Activated CD8-positive, alpha-beta memory T cell treated with anti-CD3 and anti-CD28 coated beads, Interleukin-2, amount 50 U/mL, for 48 hours (primary cell): Measurements from ENCODE around the gene CXCL6.

ENCODE experiments used
- DNase-seq: peaks from one replicate; pipeline ENCODE4 v3.0.0-alpha.2; 2020

The CXCL6 gene

DNA sequence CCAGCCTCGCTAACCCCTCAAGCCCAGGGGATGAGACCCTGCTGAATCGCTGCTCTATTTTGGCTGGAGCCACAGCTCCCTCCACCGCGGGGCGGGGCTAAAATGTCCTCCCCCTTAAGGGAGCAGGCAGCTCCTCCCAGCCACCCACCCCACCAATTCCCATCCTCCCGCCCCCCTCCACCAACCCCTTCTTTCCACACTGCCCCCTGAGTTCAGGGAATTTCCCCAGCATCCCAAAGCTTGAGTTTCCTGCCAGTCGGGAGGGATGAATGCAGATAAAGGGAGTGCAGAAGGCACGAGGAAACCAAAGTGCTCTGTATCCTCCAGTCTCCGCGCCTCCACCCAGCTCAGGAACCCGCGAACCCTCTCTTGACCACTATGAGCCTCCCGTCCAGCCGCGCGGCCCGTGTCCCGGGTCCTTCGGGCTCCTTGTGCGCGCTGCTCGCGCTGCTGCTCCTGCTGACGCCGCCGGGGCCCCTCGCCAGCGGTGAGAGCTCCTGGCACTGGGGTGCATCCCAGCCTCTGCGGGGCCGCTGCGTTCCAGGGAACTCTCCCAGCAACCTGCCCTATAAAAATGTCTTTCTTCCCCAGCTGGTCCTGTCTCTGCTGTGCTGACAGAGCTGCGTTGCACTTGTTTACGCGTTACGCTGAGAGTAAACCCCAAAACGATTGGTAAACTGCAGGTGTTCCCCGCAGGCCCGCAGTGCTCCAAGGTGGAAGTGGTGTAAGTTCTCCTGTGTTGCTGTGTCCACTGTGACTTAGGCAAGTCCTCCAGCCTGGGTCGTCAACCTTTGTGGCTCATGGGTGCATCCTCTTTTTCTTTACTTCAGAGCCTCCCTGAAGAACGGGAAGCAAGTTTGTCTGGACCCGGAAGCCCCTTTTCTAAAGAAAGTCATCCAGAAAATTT, at the start of gene CXCL6:
TSS of gene CXCL6 (plus strand) at position 306 of the 907 bp plus-strand sequence. CDS start at position 379, 73 bp downstream.
- DNase-seq: no peak

DNA sequence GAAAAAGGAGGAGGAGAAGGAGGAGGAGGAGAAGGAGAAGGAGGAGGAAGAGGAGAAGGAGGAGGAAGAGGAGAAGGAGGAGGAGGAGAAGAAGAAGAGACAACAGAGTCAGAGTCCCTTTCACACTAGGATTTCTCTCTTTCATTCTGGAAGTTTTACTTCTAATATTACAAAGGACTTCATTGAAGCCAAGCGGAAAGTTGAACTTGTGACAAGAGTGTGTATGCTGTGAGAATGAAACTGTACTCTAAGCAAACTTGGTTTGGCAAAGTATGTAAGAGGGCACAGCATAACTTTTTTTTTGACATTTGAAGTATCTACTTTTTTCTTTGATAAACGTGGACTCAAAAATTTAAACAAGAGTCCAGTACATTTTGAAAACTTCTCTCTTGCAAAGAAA, 48.1 kb upstream of the CXCL6 start:
- DNase-seq: no peak

DNA sequence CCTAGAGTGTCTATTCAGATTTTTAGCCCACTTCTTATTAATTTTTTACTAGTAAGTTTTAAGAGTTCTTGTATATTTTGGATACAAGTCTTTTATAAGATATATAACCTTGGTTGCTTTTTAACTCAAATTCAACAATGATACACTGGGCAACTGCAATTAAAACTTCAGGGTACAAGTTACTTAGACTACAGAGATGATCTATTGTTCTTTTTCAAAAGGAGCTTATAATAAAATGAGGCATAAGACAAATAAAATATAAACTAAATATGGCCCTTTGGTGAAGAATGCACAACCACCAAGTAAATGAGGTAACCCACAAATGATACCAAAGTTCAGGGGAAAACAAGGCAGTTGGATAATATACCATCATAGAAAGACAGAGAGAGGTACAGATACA, 37.6 kb upstream of the CXCL6 start:
- DNase-seq: no peak

DNA sequence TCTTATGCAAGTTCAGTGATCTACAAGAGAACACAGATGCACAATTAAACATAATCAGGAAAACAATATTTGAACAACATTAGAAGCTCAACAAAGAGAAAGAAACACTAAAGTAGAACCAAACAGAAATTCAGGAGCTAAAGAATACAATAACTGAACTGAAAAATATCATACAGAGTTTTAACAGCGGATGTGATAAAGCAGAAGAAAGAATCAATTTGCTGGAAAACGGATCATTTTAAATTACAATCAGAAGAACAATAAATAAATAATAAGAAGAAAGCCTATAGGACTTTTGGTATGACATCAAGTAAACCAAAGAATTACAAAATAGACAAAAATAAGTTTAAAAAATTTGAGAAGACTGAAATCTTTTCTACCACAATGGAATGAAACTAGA, 36.3 kb upstream of the CXCL6 start:
- no peak for DNase-seq

DNA sequence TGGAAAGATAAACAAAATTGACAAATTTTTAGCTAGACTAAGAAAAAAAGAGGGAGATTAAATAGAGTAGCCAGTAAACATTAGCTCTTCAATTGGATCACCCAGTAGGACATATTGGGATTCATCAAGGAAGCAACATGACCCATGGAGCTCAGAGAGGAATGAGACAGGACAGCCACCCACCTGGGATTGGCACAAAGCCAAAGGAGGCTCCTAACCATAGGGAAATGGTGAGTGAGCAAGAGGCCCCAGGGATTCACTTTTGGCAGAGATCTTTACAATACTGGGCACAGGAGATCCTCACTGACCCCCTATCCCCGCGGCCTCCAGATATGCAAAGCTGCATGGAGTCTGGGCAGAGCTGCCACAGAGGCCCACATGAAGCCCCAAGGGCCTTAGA, 34.8 kb upstream of the CXCL6 start:
- DNase-seq: no peak

DNA sequence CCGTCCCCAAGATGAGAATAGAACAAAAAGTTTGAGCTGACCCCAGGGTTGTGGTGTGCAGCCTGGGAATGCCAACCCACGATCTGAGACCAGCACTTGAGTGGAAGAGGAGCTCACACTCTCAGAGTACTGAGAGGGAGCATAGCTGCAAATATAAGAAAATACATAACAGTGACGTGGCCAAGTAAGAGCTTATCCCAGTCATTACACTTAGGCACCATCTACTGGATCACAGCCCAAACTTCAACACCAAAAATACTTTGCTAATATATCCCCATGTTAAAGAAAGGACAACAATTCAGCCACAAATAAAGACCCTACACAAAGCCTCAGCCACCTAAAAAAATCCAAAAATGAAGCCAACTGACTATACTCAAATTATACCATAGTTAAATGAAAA, 33.3 kb upstream of the CXCL6 start:
- no peak for DNase-seq

DNA sequence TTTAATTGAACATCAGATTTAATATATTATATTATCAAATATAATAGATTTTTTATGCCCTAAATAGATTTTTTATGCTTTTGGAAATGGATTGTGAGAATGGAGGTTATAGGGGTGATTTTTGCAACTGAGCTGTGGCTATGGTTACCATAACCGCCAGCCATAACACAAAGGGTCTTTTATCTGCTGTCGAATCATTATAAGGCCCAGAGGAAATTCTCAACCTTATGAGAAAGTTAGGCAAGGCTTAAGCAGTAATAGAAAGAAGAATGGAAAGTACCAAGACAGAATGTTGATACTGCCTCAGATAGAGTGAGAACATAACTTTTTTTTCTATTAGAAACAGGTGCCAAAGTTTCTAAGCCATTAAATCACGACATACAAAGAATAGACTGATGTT, 26.3 kb upstream of the CXCL6 start:
- DNase-seq: no peak

DNA sequence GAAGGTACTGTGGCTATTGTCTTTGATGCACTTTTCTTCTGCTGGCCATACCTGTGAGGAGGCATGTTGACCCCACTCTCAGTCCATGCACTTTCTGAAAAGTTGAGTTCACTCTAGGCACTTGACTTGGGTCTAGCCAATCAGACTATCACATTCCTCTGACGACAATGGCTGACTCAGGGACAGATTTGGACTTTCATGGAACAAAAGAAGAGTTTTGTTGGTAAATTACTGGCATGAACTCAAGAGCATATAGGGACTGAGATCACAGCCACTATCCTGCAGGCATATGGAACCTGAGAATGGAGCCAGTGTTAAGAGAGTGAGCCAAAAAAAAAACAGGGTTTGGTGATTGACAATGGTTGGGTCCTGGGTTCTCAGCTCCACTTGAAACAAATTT, 24.6 kb upstream of the CXCL6 start:
- DNase-seq: no peak

DNA sequence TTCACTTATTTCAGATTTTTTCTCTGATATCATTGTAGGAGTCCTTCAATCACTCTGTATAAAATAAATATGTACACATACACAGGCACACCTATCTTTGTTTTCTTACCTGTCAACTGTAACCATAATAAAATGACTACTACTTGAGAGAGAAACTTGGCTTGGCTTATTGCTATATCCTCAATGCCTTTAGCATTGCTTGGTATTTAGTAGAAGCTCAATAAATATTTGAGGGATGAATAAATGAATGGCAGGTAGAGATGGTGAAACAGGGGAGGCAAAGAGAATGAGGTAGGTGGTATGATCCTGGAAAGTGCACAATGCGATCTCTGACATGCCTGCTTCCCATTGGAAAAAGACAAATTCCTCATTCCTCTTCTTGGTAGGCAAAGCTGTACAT, 21.8 kb upstream of the CXCL6 start:
- no peak for DNase-seq

DNA sequence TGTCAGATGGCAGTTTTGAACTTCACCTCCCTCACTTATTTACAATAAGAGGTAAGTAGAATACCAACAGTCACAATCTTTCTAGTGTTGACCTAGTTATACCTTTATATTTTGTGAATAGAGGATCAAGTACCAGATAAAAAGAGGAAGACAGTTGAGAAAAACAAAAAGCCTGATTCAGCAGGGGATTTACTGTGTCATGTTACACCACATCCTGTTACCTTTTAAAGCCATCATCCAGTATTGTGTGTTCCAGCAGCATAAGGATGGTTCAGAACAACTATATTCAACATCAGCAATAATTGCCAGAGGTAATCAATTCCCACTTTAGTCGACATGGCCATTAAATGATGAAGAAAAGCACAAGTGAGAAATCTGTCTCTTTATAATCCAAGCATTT, 21.3 kb upstream of the CXCL6 start:
- DNase-seq: no peak

DNA sequence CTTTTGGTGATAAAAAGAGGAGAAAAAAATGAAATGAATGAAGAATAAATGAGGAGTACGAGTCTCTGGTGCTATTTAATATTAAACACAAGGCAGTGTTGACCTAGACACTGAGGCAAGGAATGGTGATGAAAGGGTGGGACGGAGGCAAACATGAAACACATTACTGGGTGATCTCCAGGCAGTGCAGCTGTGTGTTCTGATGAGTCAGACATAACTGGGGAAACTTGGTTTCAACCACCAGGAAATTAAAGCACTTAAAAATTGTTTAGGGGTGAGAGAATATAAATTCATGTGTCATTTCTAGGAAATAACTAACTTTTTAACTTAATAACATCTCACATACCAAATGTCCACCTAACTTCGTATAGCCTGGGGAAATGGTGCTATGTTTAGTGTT, 19.7 kb upstream of the CXCL6 start:
- no peak for DNase-seq

DNA sequence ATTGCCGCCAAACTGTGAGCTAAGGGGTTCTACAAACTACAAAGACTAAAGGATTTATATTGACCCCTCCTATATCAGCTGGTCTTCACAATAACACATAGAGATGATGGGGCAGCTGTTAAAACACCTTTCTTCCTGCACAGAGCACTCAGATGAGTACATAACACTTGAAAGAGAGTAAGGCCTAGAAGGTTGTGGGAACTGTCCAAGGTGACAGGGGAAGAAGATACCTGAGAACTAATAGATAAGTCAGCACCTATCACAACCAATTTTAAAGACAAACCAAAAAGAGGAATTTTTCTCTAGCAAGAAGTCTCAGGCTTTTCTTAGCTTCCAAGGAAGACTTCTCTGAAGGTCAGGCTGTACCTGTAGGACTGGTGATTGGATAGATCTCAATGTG, 19.1 kb upstream of the CXCL6 start:
- DNase-seq: no peak

DNA sequence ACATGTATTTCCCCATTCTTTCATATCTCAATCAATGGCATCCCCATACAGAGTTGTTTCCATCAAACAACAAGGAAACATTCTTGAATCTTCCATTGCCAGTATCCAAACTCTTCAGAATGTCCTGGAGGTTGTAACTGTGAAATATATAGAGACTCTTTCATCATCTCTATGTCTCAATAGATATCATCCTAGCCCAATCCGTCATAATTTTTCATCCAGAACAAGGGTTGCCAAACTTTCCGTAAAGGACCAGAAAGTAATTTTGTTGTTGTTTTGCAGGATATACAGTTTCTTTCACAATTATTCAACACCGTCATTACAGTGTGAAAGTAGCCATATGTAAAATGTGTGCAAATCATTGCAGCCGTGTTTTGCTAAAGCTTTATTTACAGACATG, 15.2 kb upstream of the CXCL6 start:
- no peak for DNase-seq

DNA sequence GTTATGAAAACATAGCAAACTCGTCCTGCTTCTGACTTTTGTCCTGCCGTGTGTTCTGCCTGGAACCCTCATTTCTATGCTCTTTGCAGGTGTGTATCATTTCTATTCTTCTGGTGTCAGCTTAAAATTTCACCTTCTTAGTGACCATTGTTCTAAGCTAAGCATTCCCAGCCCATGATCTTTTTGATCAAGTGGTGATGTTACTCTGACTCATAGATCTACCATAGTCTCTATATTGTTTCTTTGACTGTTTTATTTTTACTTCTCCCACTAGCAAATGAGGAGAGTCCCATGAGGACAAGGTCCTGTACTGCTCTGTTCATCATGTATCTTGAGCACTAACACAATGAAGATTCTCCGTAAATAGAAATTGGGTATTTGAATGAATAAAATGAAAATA, 14.1 kb upstream of the CXCL6 start:
- DNase-seq: no peak

DNA sequence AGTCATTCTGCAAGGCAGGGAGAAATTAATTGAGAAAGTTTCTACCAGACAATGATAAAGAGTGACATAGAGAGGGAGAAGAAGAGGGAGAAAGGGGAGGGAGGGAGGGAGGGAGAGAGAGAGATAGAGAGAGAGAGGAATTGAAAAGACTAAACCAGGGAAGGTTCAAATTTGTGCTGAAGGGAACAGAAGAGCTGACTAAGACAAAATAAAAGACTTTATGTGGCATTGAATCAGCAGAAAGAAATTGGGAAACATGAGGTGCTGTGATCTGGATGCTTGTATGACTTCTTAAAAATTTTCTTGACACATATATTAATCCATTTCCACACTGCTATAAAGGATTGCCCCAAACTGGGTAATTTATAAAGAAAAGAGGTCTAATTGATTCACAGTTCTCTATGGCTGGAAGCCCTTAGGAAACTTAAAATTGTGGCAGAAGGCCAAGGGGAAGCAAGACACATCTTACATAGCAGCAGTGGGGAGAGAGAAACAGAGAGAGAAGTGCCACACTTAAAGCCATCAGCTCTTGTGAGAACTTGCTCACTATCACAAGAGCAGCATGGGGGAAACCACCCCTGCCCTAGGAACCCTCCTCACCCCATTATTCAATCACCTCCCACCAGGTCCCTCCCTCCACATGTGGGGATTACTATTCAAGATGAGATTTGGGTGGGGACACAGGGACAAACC, 13.5 kb upstream of the CXCL6 start:
- no peak for DNase-seq

DNA sequence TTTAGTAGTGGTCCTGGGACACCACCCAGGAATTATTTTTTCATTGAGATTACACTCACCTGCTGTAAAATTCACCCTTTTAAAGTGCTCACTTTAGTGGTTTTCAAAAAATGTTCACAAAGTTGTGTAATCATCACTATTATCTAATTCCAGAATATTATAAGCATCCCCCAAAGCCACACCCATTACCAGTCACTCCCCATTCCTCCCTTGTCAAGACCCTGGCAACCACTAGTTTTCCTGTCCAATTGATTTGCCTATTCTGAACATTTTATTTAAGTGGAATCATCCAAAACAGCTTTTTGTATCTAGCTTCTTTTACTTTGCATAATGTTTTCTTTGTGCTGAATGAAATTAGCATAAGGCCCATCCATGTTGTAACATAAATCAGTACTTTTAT, 12.7 kb upstream of the CXCL6 start:
- no peak for DNase-seq

DNA sequence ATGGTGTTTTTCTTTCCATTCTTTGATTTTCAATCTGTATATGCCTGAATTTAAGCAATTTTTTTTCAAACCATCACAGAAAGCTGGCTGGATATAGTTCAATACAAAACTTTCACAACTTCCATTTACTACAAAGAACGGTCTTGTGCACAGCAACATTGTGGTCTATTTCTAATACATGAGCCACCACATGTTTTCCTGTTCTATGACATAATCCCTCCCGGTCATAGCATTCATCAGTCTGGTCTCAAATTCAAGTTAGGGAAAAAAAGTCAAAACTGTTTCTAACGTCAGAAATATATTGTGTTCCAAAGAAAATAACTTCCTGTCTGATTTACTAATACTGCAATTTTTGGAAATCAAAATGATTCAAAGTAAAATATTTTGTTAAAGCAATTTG, 7.5 kb upstream of the CXCL6 start:
- DNase-seq: no peak

DNA sequence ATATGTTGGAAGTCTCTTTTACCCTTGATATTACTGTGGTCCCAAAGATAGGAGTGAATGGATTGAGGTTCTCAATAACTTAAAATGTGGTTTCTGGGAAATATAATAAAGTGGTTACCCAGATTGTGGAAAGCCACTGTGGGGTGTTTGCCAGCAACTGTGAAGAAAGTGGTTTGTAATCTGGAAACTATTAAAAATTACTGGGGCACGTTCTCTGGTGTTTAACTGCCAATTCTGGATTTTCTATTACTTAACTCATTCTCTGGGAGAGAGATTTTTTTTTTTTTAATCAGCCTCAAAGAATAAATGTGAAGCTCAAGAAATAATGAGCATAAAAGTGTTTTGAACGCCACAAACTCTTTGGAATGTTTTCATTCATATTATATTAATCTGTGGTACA, 4.9 kb upstream of the CXCL6 start:
- DNase-seq: no peak

DNA sequence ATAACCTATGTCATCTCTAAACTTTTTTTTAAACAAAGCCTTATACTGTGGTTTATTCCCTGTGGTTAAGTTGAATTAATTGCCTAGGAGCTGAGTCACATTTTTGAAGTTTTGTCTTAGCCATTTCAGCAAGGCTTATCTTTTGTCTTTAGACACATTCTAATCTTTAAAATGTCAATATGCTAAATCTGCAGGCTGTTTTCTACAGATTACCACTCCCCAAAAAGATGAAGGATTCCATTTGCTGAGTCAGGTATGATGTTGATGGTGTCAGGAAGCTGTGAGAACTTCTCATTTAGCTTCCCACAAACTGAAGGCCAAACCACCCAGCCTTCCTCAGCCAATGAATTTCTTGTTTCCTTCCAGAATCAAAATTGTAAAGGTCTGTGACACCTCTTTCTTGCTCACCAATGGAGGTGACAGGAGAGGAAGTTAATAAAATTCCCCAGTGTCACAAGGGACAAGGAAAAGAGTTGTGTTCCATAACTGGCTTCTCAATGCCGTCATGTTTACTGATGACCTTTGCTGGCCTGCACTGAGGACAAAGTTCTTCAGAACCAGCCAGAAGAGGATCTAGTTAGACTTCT, 3.7 kb upstream of the CXCL6 start:
- DNase-seq: no peak

DNA sequence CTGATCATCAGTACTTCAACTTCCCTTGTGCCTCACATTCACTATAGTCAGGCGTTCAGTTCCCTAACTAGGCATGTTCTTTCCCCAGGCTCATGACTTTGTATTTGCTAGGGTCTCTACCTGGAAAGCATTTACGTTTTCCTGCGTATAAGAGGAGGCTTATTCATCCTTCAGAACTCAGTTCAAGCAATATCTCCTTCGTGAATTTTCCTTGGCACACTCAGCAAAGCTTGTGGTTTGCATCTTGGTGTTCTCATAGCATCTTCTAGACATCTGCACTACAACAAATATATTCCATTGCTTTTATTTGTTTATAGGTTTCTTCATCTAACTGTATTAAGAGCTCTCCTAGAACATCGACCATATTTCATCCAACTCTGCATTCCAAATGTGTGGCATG, 2.6 kb downstream of the CXCL6 start:
- DNase-seq: no peak

DNA sequence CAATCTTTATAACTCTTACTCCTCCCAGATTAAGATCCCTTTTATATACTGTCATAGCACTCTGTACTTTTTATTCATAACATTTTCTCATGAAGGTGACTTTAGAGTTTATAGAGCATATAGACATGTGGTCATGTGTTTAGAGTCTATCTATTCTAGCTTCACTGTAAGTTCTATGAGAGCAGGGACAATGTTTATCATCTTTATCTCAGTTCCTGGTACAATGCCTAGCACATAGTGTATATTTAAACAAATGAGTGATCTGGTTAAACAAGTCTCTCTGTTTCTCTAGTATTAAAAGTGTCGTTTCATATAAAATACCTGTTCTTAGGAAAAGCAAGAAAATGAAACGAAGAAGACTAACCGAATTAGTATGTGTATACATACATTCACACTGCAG, 3.2 kb downstream of the CXCL6 start:
- no peak for DNase-seq

DNA sequence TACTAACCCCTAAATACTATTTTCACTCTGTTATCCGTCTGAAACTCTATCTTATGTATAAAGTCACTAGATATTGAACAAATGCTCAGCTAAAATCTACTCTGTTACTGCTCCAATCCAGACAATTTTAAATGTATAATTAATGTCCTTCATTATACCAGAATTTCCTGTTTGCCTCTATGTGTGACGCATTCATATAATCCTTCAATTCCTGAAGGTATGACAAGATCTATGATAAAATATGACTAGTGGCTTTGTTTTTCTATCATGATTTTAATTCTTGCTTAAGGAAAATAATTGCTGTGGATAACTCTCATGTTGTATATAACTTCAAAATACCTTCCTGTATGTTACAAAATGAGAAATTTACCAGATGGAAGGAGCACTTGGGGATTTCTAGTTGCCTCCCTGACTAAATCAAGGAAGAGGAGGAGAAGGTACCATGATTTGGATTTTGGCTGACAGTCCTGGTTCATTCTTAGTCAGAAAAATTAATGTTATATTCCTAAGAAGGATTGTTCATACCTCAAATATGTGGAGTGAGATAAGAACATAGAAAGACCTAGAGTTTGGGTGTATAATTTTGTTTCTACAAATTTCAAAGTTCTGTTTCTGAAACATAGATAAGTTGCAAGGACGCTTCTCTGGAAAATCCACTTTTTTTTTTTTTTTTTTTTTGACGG, 4.9 kb downstream of the CXCL6 start:
- DNase-seq: no peak

DNA sequence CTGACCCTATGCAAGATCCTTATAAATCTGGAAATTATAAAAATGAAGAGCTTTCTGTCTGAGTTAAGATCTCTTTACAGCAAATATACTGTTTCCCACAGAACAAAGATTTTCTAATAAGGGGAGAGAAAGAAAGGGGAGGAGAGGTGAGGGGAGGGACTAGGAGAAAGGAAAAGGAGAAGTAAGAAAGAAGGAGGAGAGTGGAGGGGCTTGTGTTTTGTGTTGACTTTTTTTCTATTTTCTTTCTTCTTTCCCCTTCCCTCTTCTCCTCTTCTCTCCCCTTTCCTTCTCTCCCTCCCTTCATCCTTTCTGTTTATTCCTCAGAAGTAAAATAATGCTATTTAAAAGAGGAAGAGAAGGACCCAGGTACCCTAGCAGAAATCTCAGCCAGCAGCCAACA, 6.2 kb downstream of the CXCL6 start:
- DNase-seq: no peak

DNA sequence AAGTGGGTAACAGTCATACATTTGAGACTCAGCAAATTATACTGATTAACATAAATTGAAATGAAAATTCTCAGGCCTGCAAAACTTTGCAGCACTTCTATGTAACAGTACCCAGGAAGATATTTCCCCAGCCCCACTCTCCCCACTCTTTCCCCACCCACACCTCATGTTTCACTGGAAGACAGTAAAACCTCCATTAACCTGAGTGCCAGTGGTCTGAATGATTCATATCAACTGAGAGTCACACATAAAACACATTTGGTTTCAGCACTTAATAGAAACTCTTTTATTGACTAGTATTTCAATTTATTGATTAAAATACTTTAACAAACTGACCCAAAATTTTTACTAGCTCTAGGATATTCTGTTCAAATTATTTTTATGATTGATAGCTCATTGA, 6.9 kb downstream of the CXCL6 start:
- DNase-seq: no peak
